ENCODE results near the gene AFAP1. TPM values are rescaled to one million over a fixed set of nuclear protein-coding genes. Genes with fewer than 3 reads are reported as not detected.

AFAP1 gene
- total RNA-seq, 1 experiment from 2014 or later: 27.6 TPM

DNA sequence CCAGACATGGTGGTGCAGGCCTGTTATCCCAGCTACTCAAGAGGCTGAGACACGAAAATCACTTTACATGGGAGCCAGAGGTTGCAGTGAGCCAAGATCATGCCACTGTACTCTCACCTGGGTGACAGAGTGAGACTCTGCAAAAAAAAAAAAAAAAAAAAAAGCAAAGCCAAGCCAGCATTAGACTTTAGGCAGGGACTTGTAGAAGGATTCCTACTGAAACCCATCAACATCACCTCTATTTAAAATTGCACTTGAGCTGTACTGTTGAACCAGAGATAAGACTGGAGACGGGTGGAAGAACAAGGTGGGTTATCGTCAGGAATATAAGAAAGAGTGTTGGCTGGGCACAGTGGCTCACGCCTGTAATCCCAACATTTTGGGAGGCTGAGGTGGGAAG, 15.7 kb upstream of the AFAP1 start:
- Histone ChIP-seq H3K36me3 (ENCODE audit: control insufficient read depth, insufficient read depth, low read length) (no peaks in the 10 kb centered on the region), H3K4me3 (ENCODE audit: low read depth, low read length) (no peak overlapping the region), H3K9me3 (peaks cover 8% of the 10 kb centered on the region; the same call in 1 of the 2 replicates), H3K27me3 (replicated peaks; ENCODE audit: control insufficient read depth, insufficient read depth, low read length) (no peaks in the 10 kb centered on the region), H3K4me1 (peaks cover 12% of the 10 kb centered on the region; the same call in 1 of the 2 replicates)
- ChIA-PET POLR2A (no interaction called here), CTCF (no interaction called here)
- H3K9me3 Mint-ChIP-seq (ENCODE audit: unreplicated experiment): no peaks in the 10 kb centered on the region
- DNase-seq: no peak
- intact Hi-C loops (cut with micrococcal nuclease; ENCODE audit: unreplicated experiment): no loop called here
- TF ChIP-seq CTCF (IDR thresholded peaks at IDR 0.05; ENCODE audit: insufficient read depth in 1 of 2, low read depth in 1 of 2, low read length in 1 of 2, severe bottlenecking in 1 of 2, unreplicated experiment in 1 of 2): no peak
- BruUV-seq (replicated peaks): no TSS peak
- H3K4me3 Mint-ChIP-seq (ENCODE audit: unreplicated experiment): no peak overlapping the region
- peaks cover 7% of the 10 kb centered on the region for H3K4me1 Mint-ChIP-seq (ENCODE audit: low read depth, unreplicated experiment)
- no peak overlapping the region for H3K27ac Mint-ChIP-seq (ENCODE audit: unreplicated experiment)
- no peaks in the 10 kb centered on the region for H3K36me3 Mint-ChIP-seq (ENCODE audit: insufficient read depth, unreplicated experiment)
- no peaks in the 10 kb centered on the region for H3K27me3 Mint-ChIP-seq (ENCODE audit: insufficient read depth, unreplicated experiment)

GRCh38 chr4:7952615-7953014, 13.0 kb upstream of the AFAP1 start:
- peaks cover 7% of the 10 kb centered on the region for H3K4me1 Mint-ChIP-seq (ENCODE audit: low read depth, unreplicated experiment)
- Histone ChIP-seq H3K9me3 (peaks cover 8% of the 10 kb centered on the region; the same call in 1 of the 2 replicates), H3K27me3 (replicated peaks; ENCODE audit: control insufficient read depth, insufficient read depth, low read length) (no peaks in the 10 kb centered on the region), H3K4me1 (peaks cover 12% of the 10 kb centered on the region; the same call in 1 of the 2 replicates), H3K36me3 (ENCODE audit: control insufficient read depth, insufficient read depth, low read length) (no peaks in the 10 kb centered on the region), H3K4me3 (ENCODE audit: low read depth, low read length) (no peak overlapping the region)
- no peaks in the 10 kb centered on the region for H3K9me3 Mint-ChIP-seq (ENCODE audit: unreplicated experiment)
- DNase-seq: no peak
- intact Hi-C loops (cut with micrococcal nuclease; ENCODE audit: unreplicated experiment): no loop called here
- no peak for TF ChIP-seq CTCF (IDR thresholded peaks at IDR 0.05; ENCODE audit: insufficient read depth in 1 of 2, low read depth in 1 of 2, low read length in 1 of 2, severe bottlenecking in 1 of 2, unreplicated experiment in 1 of 2)
- H3K27me3 Mint-ChIP-seq (ENCODE audit: insufficient read depth, unreplicated experiment): no peaks in the 10 kb centered on the region
- POLR2A ChIA-PET: interaction anchor here (0.7 kb wide), 1 partner anchor 154 kb away, joined by 5 read pairs; no protein-coding TSS in a partner anchor
- H3K36me3 Mint-ChIP-seq (ENCODE audit: insufficient read depth, unreplicated experiment): no peaks in the 10 kb centered on the region
- no peak overlapping the region for H3K27ac Mint-ChIP-seq (ENCODE audit: unreplicated experiment)
- CTCF ChIA-PET: no interaction called here
- BruUV-seq (replicated peaks): no TSS peak
- no peak overlapping the region for H3K4me3 Mint-ChIP-seq (ENCODE audit: unreplicated experiment)

GRCh38 chr4:7950301-7951092, 10.8 kb upstream of the AFAP1 start:
- no TSS peak for BruUV-seq (replicated peaks)

More at GRCh38 chr4:7950301-7951092, 10.8 kb upstream of the AFAP1 start:
- no peaks in the 10 kb centered on the region for H3K9me3 Mint-ChIP-seq (ENCODE audit: unreplicated experiment)
- H3K4me3 Mint-ChIP-seq (ENCODE audit: unreplicated experiment): no peak overlapping the region
- DNase-seq: no peak
- Histone ChIP-seq H3K4me1 (no peaks in the 10 kb centered on the region), H3K36me3 (ENCODE audit: control insufficient read depth, insufficient read depth, low read length) (no peaks in the 10 kb centered on the region), H3K9me3 (peaks cover 8% of the 10 kb centered on the region; the same call in 1 of the 2 replicates), H3K27me3 (replicated peaks; ENCODE audit: control insufficient read depth, insufficient read depth, low read length) (no peaks in the 10 kb centered on the region), H3K4me3 (ENCODE audit: low read depth, low read length) (no peak overlapping the region)
- H3K36me3 Mint-ChIP-seq (ENCODE audit: insufficient read depth, unreplicated experiment): no peaks in the 10 kb centered on the region
- no peak overlapping the region for H3K27ac Mint-ChIP-seq (ENCODE audit: unreplicated experiment)
- no peaks in the 10 kb centered on the region for H3K4me1 Mint-ChIP-seq (ENCODE audit: low read depth, unreplicated experiment)
- ChIA-PET CTCF (no interaction called here), POLR2A (no interaction called here)
- no peak for TF ChIP-seq CTCF (IDR thresholded peaks at IDR 0.05; ENCODE audit: insufficient read depth in 1 of 2, low read depth in 1 of 2, low read length in 1 of 2, severe bottlenecking in 1 of 2, unreplicated experiment in 1 of 2)
- intact Hi-C loops (cut with micrococcal nuclease; ENCODE audit: unreplicated experiment): no loop called here
- no peaks in the 10 kb centered on the region for H3K27me3 Mint-ChIP-seq (ENCODE audit: insufficient read depth, unreplicated experiment)

All from Caco-2 (cell line).